Epithelial cell of proximal tubule (primary cell): ENCODE measurements around the gene BICDL1. TPM values are rescaled to one million over a fixed set of nuclear protein-coding genes. Genes with fewer than 3 reads are reported as not detected.

Experiments
- DNase-seq: peaks from one replicate; pipeline ENCODE4 v3.0.0-alpha.2; 2011; ENCODE audit warnings: low read depth
- H3K4me3 ChIP-seq: 2 replicates; pipeline ENCODE4 v1.5.1; 2011; ENCODE audit warnings: low read depth, mild to moderate bottlenecking, low read length
- CTCF ChIP-seq: conservative IDR thresholded peaks from 2 replicates; pipeline ENCODE4 v1.5.1; 2012; ENCODE audit warnings: low read depth, mild to moderate bottlenecking, low read length
- total RNA-seq: library from RNA; depleted of rRNA; stranded (reverse); fragments of >200 nt; gene quantifications from 2 replicates; pipeline ENCODE4 v1.2.3, GENCODE V29; 2015

BICDL1 gene
- total RNA-seq, 1 donor from 2014 or later: 4.6 TPM

- DNase-seq: no peak
- TF ChIP-seq CTCF: no peak
- peak overlapping the region; percentile 87 for H3K4me3 ChIP-seq
Observed at GRCh38 chr12:119989731-119990381, 820 bp downstream of the BICDL1 start.

GRCh38 chr12:119990382-119990874 lies 1.4 kb downstream of the BICDL1 start:
- DNase-seq: no peak
- peak overlapping the region; percentile 87 for H3K4me3 ChIP-seq
- TF ChIP-seq CTCF: no peak

GRCh38 chr12:119992129-119992705 lies 3.2 kb downstream of the BICDL1 start:
- peak overlapping the region; percentile 16 for H3K4me3 ChIP-seq
- DNase-seq: no peak
- TF ChIP-seq CTCF: no peak

- DNase-seq: no peak
- H3K4me3 ChIP-seq: no peak overlapping the region
- no peak for TF ChIP-seq CTCF
Observed at GRCh38 chr12:119994892-119995658, 6.0 kb downstream of the BICDL1 start.

GRCh38 chr12:119996417-119996816 lies 7.4 kb downstream of the BICDL1 start:
- no peak for TF ChIP-seq CTCF
- DNase-seq: no peak

GRCh38 chr12:119998471-119999245 lies 9.6 kb downstream of the BICDL1 start:
- TF ChIP-seq CTCF: no peak
- no peak overlapping the region for H3K4me3 ChIP-seq
- no peak for DNase-seq

More at GRCh38 chr12:119996417-119996816, 7.4 kb downstream of the BICDL1 start:
- H3K4me3 ChIP-seq: no peak overlapping the region
